Astrocyte (in vitro differentiated cells and primary cell): ENCODE results near the gene COPB1.

Experiments
- EZH2 ChIP-seq: IDR thresholded peaks from 2 replicates; pipeline ENCODE4 v1.6.1; 2012; ENCODE audit warnings: mild to moderate bottlenecking, low read length, inconsistent platforms; ENCODE audit not compliant: insufficient read depth
- TF ChIP-seq, protein P1 (sequence below): IDR thresholded peaks from 2 replicates; pipeline ENCODE4 v1.5.1; 2011; ENCODE audit warnings: low read depth, mild to moderate bottlenecking, inconsistent platforms, low read length, moderate library complexity; ENCODE audit not compliant: insufficient read depth

DNA sequence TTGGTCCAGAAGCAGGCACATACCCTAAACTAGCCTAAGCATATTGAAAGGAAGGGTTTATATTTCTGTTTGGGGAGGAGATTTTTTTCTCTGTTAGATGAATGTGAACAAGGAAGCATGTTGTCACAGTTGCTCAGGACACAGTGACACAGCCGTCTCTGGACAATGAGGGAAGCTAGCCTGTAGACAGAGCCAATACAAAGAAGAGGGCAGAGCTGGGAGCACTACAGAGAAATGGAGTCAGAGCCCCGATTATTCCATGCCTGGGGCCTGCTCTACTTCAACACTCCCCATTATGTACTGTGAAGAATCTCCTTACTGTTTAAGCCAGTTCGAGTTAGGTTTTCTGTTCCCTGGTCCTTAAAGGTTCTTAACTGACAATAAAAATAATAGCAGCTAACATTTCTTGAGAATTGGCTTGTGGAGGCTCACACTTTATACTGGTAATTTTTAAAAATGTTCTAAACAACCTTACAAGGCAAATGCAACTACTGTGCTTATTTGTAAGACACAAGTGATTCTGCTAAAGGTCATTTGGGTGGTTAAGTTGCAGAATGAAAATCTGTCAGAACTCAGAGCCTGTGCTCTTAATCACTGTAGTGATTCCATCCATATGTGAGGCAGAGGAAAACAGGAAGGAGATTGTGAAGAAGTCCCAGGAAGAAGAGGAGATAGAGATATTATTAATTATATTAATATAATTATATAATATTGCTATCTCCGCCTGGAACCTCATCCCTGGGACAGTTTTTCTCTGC lies 81.8 kb downstream of the COPB1 start:
- TF ChIP-seq, protein P1, sequence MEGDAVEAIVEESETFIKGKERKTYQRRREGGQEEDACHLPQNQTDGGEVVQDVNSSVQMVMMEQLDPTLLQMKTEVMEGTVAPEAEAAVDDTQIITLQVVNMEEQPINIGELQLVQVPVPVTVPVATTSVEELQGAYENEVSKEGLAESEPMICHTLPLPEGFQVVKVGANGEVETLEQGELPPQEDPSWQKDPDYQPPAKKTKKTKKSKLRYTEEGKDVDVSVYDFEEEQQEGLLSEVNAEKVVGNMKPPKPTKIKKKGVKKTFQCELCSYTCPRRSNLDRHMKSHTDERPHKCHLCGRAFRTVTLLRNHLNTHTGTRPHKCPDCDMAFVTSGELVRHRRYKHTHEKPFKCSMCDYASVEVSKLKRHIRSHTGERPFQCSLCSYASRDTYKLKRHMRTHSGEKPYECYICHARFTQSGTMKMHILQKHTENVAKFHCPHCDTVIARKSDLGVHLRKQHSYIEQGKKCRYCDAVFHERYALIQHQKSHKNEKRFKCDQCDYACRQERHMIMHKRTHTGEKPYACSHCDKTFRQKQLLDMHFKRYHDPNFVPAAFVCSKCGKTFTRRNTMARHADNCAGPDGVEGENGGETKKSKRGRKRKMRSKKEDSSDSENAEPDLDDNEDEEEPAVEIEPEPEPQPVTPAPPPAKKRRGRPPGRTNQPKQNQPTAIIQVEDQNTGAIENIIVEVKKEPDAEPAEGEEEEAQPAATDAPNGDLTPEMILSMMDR: no peak
- no peak for TF ChIP-seq EZH2
